HepG2 (cell line): Measurements from ENCODE around the gene NOTUM. TPM values are rescaled to one million over a fixed set of nuclear protein-coding genes. Genes with fewer than 3 reads are reported as not detected.

Experiments used
- ATAC-seq: fragments of 200-7000 bp; cut with Tn5 transposase; 3 replicates; pipeline ENCODE4 v1.9.1; 2020; ENCODE audit warnings: mild to moderate bottlenecking, moderate library complexity
- BruUV-seq: library from RNA; stranded (reverse); fragments of 400-500 nt; replicated peaks from 2 replicates; lab custom pipeline; 2021; lab: Mats Ljungman, UMichigan
- CTCF ChIA-PET: fragments of 300-600 bp; formaldehyde crosslinking; extraction: SDS; loops from one replicate; lab custom pipeline; 2021; ENCODE audit warnings: low total read pairs, inconsistent platforms, low intra/inter-chr PET ratio; lab: Yijun Ruan, JAX
- POLR2A ChIA-PET: fragments of 350-600 bp; sonication (Branson Sonifier 250); formaldehyde crosslinking; loops from one replicate; lab custom pipeline; 2020; ENCODE audit warnings: antibody characterized with exemption, inconsistent platforms; lab: Yijun Ruan, JAX
- DNase-seq: peaks from one replicate; pipeline ENCODE4 v3.0.0-alpha.2; 2015; ENCODE audit warnings: low spot score
- FAIRE-seq: peaks from 3 replicates; lab custom pipeline; 2011; peaks lifted over from hg19 to GRCh38; lab: Jason Lieb, UNC
- H2AFZ ChIP-seq: one replicate; pipeline ENCODE4 v1.6.1; 2011; ENCODE audit warnings: low read length, inconsistent platforms
- H3K27ac ChIP-seq: fragments of 300-600 bp; 3 replicates; pipeline ENCODE4 v1.8.0; 2011; ENCODE audit warnings: mixed run types, mild to moderate bottlenecking, mixed read lengths, low read length, inconsistent platforms; ENCODE audit not compliant: insufficient read depth; ENCODE audit errors: extremely low read length
- H3K27me3 ChIP-seq, 2 experiments: fragments of 200-600 bp in 1 of 2; 2 replicates in 1 of 2; 3 replicates in 1 of 2; pipeline versions ENCODE4 v1.6.0 to v1.8.0; 2011; ENCODE audit warnings: low read length in 2 of 2, mild to moderate bottlenecking in 2 of 2, moderate library complexity in 2 of 2, inconsistent platforms in 1 of 2; ENCODE audit not compliant: insufficient read depth in 2 of 2, control insufficient read depth in 1 of 2
- H3K36me3 ChIP-seq, 2 experiments: fragments of 200-600 bp in 1 of 2; replicated peaks in 1 of 2; 2 replicates in 1 of 2; 3 replicates in 1 of 2; pipeline versions ENCODE4 v1.5.1 to v1.8.0; 2011; ENCODE audit warnings: low read length in 2 of 2, inconsistent platforms in 1 of 2; ENCODE audit not compliant: insufficient read depth in 2 of 2, control insufficient read depth in 1 of 2
- H3K4me1 ChIP-seq: 2 replicates; pipeline ENCODE4 v1.5.1; 2012; ENCODE audit warnings: low read length, inconsistent platforms; ENCODE audit not compliant: insufficient read depth
- H3K4me2 ChIP-seq: 2 replicates; pipeline ENCODE4 v1.6.0; 2011; ENCODE audit warnings: low read depth, low read length, inconsistent platforms
- H3K4me3 ChIP-seq, 3 experiments: fragments of 200-600 bp in 1 of 3; sonication (generic), shearing (Covaris generic) in 1 of 3; replicated peaks in 1 of 3; 2 replicates each; pipeline ENCODE4 v1.5.1; 2011 to 2016; ENCODE audit warnings: low read length in 3 of 3, inconsistent platforms in 2 of 3, low read depth in 2 of 3, mild to moderate bottlenecking in 2 of 3, control low read depth in 1 of 3, mixed read lengths in 1 of 3; ENCODE audit not compliant: insufficient read depth in 1 of 3
- H3K79me2 ChIP-seq: one replicate; pipeline ENCODE4 v1.6.1; 2011; ENCODE audit warnings: low read length, inconsistent platforms; ENCODE audit not compliant: insufficient read depth
- H3K9ac ChIP-seq: 2 replicates; pipeline ENCODE4 v1.6.0; 2011; ENCODE audit warnings: mild to moderate bottlenecking, low read depth, low read length, inconsistent platforms; ENCODE audit not compliant: insufficient read depth
- H3K9me3 ChIP-seq: 2 replicates; pipeline ENCODE4 v1.5.1; 2012; ENCODE audit warnings: mild to moderate bottlenecking, low read length
- H4K20me1 ChIP-seq: 2 replicates; pipeline ENCODE4 v1.6.0; 2011; ENCODE audit warnings: inconsistent platforms, mild to moderate bottlenecking, low read length, moderate library complexity; ENCODE audit not compliant: insufficient read depth
- AGO2 ChIP-seq: fragments of 200-400 bp; formaldehyde crosslinking; optimal IDR thresholded peaks from 2 replicates; pipeline ENCODE3; 2017; ENCODE audit warnings: mild to moderate bottlenecking, low read depth, low read length, moderate library complexity
- DZIP1 ChIP-seq: sonication (generic); formaldehyde crosslinking; IDR thresholded peaks from 2 replicates; pipeline ENCODE4 v1.5.0; 2020; ENCODE audit warnings: mild to moderate bottlenecking, missing genetic modification reagents
- FOXO4 ChIP-seq: sonication (generic); formaldehyde crosslinking; conservative IDR thresholded peaks from 2 replicates; pipeline ENCODE4 v1.8.1; 2023; ENCODE audit warnings: missing genetic modification reagents
- MEF2D ChIP-seq: sonication (generic); formaldehyde crosslinking; IDR thresholded peaks from 2 replicates; pipeline ENCODE4 v1.5.1; 2020; ENCODE audit warnings: mild to moderate bottlenecking, missing genetic modification reagents
- MXD1 ChIP-seq: sonication (generic); formaldehyde crosslinking; IDR thresholded peaks from 2 replicates; pipeline ENCODE4 v1.4.0; 2020; ENCODE audit warnings: mild to moderate bottlenecking, missing genetic modification reagents
- ZNF564 ChIP-seq: sonication (generic); formaldehyde crosslinking; IDR thresholded peaks from 2 replicates; pipeline ENCODE4 v1.8.1; 2023; ENCODE audit warnings: mild to moderate bottlenecking, missing genetic modification reagents
- ZNF572 ChIP-seq: sonication (generic); formaldehyde crosslinking; IDR thresholded peaks from 2 replicates; pipeline ENCODE4 v1.5.1; 2020; ENCODE audit warnings: mild to moderate bottlenecking, missing genetic modification reagents
- WGBS: methylation state at CpG from one replicate; pipeline ENCODE4 v1.1.6; 2017; ENCODE audit warnings: low lambda C conversion rate; 5-methylcytosine and 5-hydroxymethylcytosine counted together
- in situ Hi-C: cut with HindIII; loops from 2 replicates; pipeline ENCODE4 v1.10.0; 2017; ENCODE audit warnings: low pct_unique_long_range_greater_than_20kb; ENCODE audit not compliant: extremely low pct_ligation_motif_present
- intact Hi-C: fragments of 100-400 bp; cut with micrococcal nuclease; formaldehyde crosslinking; loops from one replicate; pipeline ENCODE4 v1.10.0; 2022; ENCODE audit not compliant: unreplicated experiment
- polyA plus RNA-seq, 8 experiments: library from polyadenylated mRNA; depleted of rRNA in 3 of 8; stranded (reverse) in 7 of 8; unstranded in 1 of 8; fragments of >200 nt; fragmentation: Illumina TruSeq in 4 of 8; extraction: Trizol in 4 of 8; gene quantifications; 2 replicates each; pipeline versions ENCODE4 v1.2.1 to v1.2.3, GENCODE V29; 2011 to 2016; ENCODE audit warnings: low read depth in 4 of 8, missing spikeins in 1 of 8, mixed read lengths in 1 of 8; ENCODE audit not compliant: insufficient read depth in 1 of 8
- total RNA-seq, 5 experiments: library from RNA; depleted of rRNA; stranded (reverse); fragments of >200 nt; fragmentation: Illumina TruSeq; extraction: Trizol; gene quantifications; 2 replicates each; pipeline ENCODE4 v1.2.3, GENCODE V29; 2016; ENCODE audit warnings: low read depth in 1 of 5

The NOTUM gene
- total and polyA plus RNA-seq, 2 of the 13 experiments (the other 11 are each of a cell fraction or from before 2014, with no cell fraction given) = 150 to 160 TPM

- CTCF ChIA-PET = no interaction called here
- Histone ChIP-seq H3K9me3 (no peaks in the 10 kb centered on the region), H2AFZ (no peak overlapping the region), H3K4me2 (no peak overlapping the region), H3K4me1 (peaks cover 50% of the 10 kb centered on the region), H3K27ac (no peak overlapping the region), H3K79me2 (peaks cover 13% of the 10 kb centered on the region), H3K9ac (no peak overlapping the region), H3K4me3 (no peak overlapping the region), H3K36me3 (peaks cover 24 to 58% of the 10 kb centered on the region in 2 experiments), H3K27me3 (no peaks in the 10 kb centered on the region), H4K20me1 (no peaks in the 10 kb centered on the region)
- WGBS = 97% methylated on average over 26 of the region's 26 CpGs
- POLR2A ChIA-PET = interaction anchor here (1.8 to 14.1 kb wide), 2 partner anchors 11 to 16 kb away, joined by 8 to 382 read pairs; no protein-coding TSS in a partner anchor
- in situ Hi-C loops (no loop called here), intact Hi-C loops (no loop called here)
- no peak for FAIRE-seq
- DNase-seq = no peak
- BruUV-seq = no TSS peak
- ATAC-seq = no peak
- TF ChIP-seq MEF2D (no peak), ZNF572 (CRISPR knock-in tag) (no peak), AGO2 (peak; percentile 40), FOXO4 (0 out of 2 replicates have a peak, but pooled peaks have one; percentile 38), MXD1 (CRISPR knock-in tag) (0 out of 2 replicates have a peak, but pooled peaks have one; percentile 19), ZNF564 (CRISPR knock-in tag) (no peak), DZIP1 (CRISPR knock-in tag) (no peak)
Observed at GRCh38 chr17:81983639-81984373, 22.8 kb upstream of the NOTUM start.
